Measurements from ENCODE around the gene BUB3. TPM values are rescaled to one million over a fixed set of nuclear protein-coding genes. Genes with fewer than 3 reads are reported as not detected.

The BUB3 gene
- total RNA-seq, 4 donors from 2014 or later = 69.4 to 103 (median 75.9) TPM

GRCh38 chr10:123141791-123142700 lies 12.2 kb upstream of the BUB3 start:
- H3K27me3 ChIP-seq = peaks cover 100% of the 10 kb centered on the region

GRCh38 chr10:123142701-123143161 lies 11.5 kb upstream of the BUB3 start:
- TF ChIP-seq EP300 (IDR thresholded peaks at IDR 0.05) = no peak
- TF ChIP-seq, protein P1, sequence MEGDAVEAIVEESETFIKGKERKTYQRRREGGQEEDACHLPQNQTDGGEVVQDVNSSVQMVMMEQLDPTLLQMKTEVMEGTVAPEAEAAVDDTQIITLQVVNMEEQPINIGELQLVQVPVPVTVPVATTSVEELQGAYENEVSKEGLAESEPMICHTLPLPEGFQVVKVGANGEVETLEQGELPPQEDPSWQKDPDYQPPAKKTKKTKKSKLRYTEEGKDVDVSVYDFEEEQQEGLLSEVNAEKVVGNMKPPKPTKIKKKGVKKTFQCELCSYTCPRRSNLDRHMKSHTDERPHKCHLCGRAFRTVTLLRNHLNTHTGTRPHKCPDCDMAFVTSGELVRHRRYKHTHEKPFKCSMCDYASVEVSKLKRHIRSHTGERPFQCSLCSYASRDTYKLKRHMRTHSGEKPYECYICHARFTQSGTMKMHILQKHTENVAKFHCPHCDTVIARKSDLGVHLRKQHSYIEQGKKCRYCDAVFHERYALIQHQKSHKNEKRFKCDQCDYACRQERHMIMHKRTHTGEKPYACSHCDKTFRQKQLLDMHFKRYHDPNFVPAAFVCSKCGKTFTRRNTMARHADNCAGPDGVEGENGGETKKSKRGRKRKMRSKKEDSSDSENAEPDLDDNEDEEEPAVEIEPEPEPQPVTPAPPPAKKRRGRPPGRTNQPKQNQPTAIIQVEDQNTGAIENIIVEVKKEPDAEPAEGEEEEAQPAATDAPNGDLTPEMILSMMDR (IDR thresholded peaks at IDR 0.05) = no peak
- H3K9me3 ChIP-seq = no peaks in the 10 kb centered on the region
- H3K27me3 ChIP-seq = peaks cover 100% of the 10 kb centered on the region
- no peak for ATAC-seq
- no peaks in the 10 kb centered on the region for H3K36me3 ChIP-seq
- 5% methylated on average over 8 of the region's 33 CpGs; no CpG with 5 or more reads in 1 of the 2 donors for WGBS, 2 donors (ENCODE audit: low coverage in 1 of 2)
- no peak overlapping the region for H3K4me3 ChIP-seq
- peaks cover 0 to 64% (median 5%) of the 10 kb centered on the region in 3 donors for H3K4me1 ChIP-seq
- no peak overlapping the region for H3K27ac ChIP-seq

More at GRCh38 chr10:123141791-123142700, 12.2 kb upstream of the BUB3 start:
- Histone ChIP-seq H3K9me3 (no peaks in the 10 kb centered on the region), H3K27ac (no peak overlapping the region), H3K36me3 (no peaks in the 10 kb centered on the region), H3K4me3 (no peak overlapping the region), H3K4me1 (peaks cover 0 to 65% (median 12%) of the 10 kb centered on the region in 3 donors)
- TF ChIP-seq EP300 (IDR thresholded peaks at IDR 0.05) = no peak
- no peak for TF ChIP-seq POLR2A (IDR thresholded peaks at IDR 0.05)
- TF ChIP-seq, protein P1 (IDR thresholded peaks at IDR 0.05) = no peak
- no peak for TF ChIP-seq POLR2AphosphoS5 (IDR thresholded peaks at IDR 0.05)
- no peak for ATAC-seq
- 0 to 7% methylated on average over 1 to 16 of the region's 38 CpGs for WGBS, 2 donors (ENCODE audit: low coverage in 1 of 2)

- ATAC-seq = no peak
- no peaks in the 10 kb centered on the region for H3K36me3 ChIP-seq
- H3K4me3 ChIP-seq = no peak overlapping the region
- no peak overlapping the region for H3K27ac ChIP-seq
- no peaks in the 10 kb centered on the region for H3K9me3 ChIP-seq
- H3K4me1 ChIP-seq = peaks cover 0 to 64% (median 10%) of the 10 kb centered on the region in 3 donors
- TF ChIP-seq POLR2A (IDR thresholded peaks at IDR 0.05) (no peak), EP300 (IDR thresholded peaks at IDR 0.05) (no peak), POLR2AphosphoS5 (IDR thresholded peaks at IDR 0.05) (no peak)
- TF ChIP-seq, protein P1 (IDR thresholded peaks at IDR 0.05) = no peak
- peaks cover 100% of the 10 kb centered on the region for H3K27me3 ChIP-seq
- WGBS, 2 donors (ENCODE audit: low coverage in 1 of 2) = 8% methylated on average over 8 of the region's 33 CpGs; no CpG with 5 or more reads in 1 of the 2 donors
Measured at GRCh38 chr10:123143162-123143824, 10.9 kb upstream of the BUB3 start.

DNA sequence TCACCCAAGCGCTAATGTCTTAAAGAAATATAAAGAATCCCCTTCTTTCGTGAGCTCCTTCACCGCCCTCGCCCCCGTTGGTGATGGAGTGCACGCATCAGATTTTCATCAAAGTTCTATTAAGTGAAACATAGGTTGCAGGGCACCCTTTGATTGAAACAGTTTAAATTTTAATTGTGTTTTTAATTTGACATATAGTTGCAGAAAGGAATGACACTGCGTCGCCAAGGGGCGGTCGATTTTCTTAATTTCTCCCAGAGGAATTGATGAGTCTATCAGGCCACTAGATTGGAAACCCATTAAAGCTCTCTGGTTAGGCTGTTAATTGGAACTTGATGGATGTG lies 10.4 kb upstream of the BUB3 start:
- WGBS, 2 donors (ENCODE audit: low coverage in 1 of 2) = 1 to 19% methylated on average over 8 to 10 of the region's 10 CpGs
- no peak overlapping the region for H3K27ac ChIP-seq
- H3K27me3 ChIP-seq = peaks cover 100% of the 10 kb centered on the region
- no peak overlapping the region for H3K4me3 ChIP-seq
- H3K36me3 ChIP-seq = no peaks in the 10 kb centered on the region
- H3K9me3 ChIP-seq = no peaks in the 10 kb centered on the region
- ATAC-seq = no peak
- H3K4me1 ChIP-seq = peaks cover 0 to 68% (median 15%) of the 10 kb centered on the region in 3 donors
- TF ChIP-seq POLR2A (IDR thresholded peaks at IDR 0.05) (no peak), POLR2AphosphoS5 (IDR thresholded peaks at IDR 0.05) (no peak), EP300 (IDR thresholded peaks at IDR 0.05) (no peak)
- TF ChIP-seq, protein P1 (IDR thresholded peaks at IDR 0.05) = no peak

Data from gastroesophageal sphincter (tissue), 4 donors.